Liver (tissue), 9 donors: ENCODE measurements around the gene MAGI1. TPM values are rescaled to one million over a fixed set of nuclear protein-coding genes. Genes with fewer than 3 reads are reported as not detected.
A peak's percentile ranks its signal among the peaks of the same experiment; 100 is the strongest.

Experiments
- DNase-seq: peaks from one replicate; pipeline ENCODE4 v3.0.0-alpha.2; 2017; ENCODE audit warnings: low spot score
- H3K27ac ChIP-seq, 2 donors: one replicate each; pipeline ENCODE4 v1.7.0; 2013; ENCODE audit warnings: inconsistent platforms in 2 of 2, low read length in 2 of 2, control low read depth in 1 of 2, low read depth in 1 of 2, mild to moderate bottlenecking in 1 of 2
- H3K27me3 ChIP-seq, 4 donors: one replicate each; pipeline versions ENCODE4 v1.6.1 to v1.7.0; 2013; ENCODE audit warnings: low read length in 3 of 4, inconsistent platforms in 1 of 4, mild to moderate bottlenecking in 1 of 4, moderate library complexity in 1 of 4; ENCODE audit not compliant: control insufficient read depth in 4 of 4, insufficient read depth in 4 of 4
- H3K36me3 ChIP-seq, 4 donors: one replicate each; pipeline versions ENCODE4 v1.6.1 to v1.7.0; 2013; ENCODE audit warnings: low read length in 3 of 4, mild to moderate bottlenecking in 3 of 4, low read depth in 1 of 4, moderate library complexity in 1 of 4; ENCODE audit not compliant: control insufficient read depth in 4 of 4, insufficient read depth in 3 of 4
- H3K4me1 ChIP-seq, 4 donors: one replicate each; pipeline versions ENCODE4 v1.6.1 to v1.7.0; 2013; ENCODE audit warnings: low read length in 3 of 4, mild to moderate bottlenecking in 3 of 4, moderate library complexity in 1 of 4; ENCODE audit not compliant: control insufficient read depth in 4 of 4, insufficient read depth in 4 of 4
- H3K4me3 ChIP-seq, 3 donors: one replicate each; pipeline versions ENCODE4 v1.6.1 to v1.7.0; 2013; ENCODE audit warnings: low read length in 3 of 3, control low read depth in 1 of 3, low read depth in 1 of 3, mild to moderate bottlenecking in 1 of 3
- H3K9ac ChIP-seq, 2 donors: one replicate each; pipeline ENCODE4 v1.7.0; 2013; ENCODE audit warnings: low read length in 2 of 2, mild to moderate bottlenecking in 2 of 2, moderate library complexity in 2 of 2, control low read depth in 1 of 2, low read depth in 1 of 2
- H3K9me3 ChIP-seq, 4 donors: one replicate each; pipeline versions ENCODE4 v1.6.1 to v1.7.0; 2013; ENCODE audit warnings: low read length in 3 of 4; ENCODE audit not compliant: control insufficient read depth in 4 of 4
- ATF3 ChIP-seq: IDR thresholded peaks from 2 replicates; pipeline ENCODE4 v1.6.1; 2016; ENCODE audit warnings: antibody characterized with exemption
- EGR1 ChIP-seq, 2 donors: IDR thresholded peaks; 2 replicates each; pipeline ENCODE4 v1.6.1; 2016 to 2018; ENCODE audit warnings: antibody characterized with exemption in 2 of 2, low read depth in 2 of 2
- FOXA1 ChIP-seq: IDR thresholded peaks from 2 replicates; pipeline ENCODE4 v1.6.1; 2016; ENCODE audit warnings: antibody characterized with exemption
- FOXA2 ChIP-seq: IDR thresholded peaks from 2 replicates; pipeline ENCODE4 v1.6.1; 2016; ENCODE audit warnings: antibody characterized with exemption
- GABPA ChIP-seq, 2 donors: IDR thresholded peaks in 1 of 2; conservative IDR thresholded peaks in 1 of 2; 2 replicates each; pipeline ENCODE4 v1.6.1; 2016; ENCODE audit warnings: antibody characterized with exemption in 2 of 2, mild to moderate bottlenecking in 1 of 2, moderate library complexity in 1 of 2
- HNF4A ChIP-seq, 2 donors: conservative IDR thresholded peaks; 2 replicates each; pipeline ENCODE4 v1.6.1; 2016; ENCODE audit warnings: antibody characterized with exemption in 2 of 2, mild to moderate bottlenecking in 2 of 2
- HNF4G ChIP-seq: IDR thresholded peaks from 2 replicates; pipeline ENCODE4 v1.6.1; 2016; ENCODE audit warnings: antibody characterized with exemption
- JUND ChIP-seq, 2 donors: IDR thresholded peaks; 2 replicates each; pipeline ENCODE4 v1.6.1; 2016; ENCODE audit warnings: antibody characterized with exemption in 2 of 2
- MAX ChIP-seq: IDR thresholded peaks from 2 replicates; pipeline ENCODE4 v1.6.1; 2016; ENCODE audit warnings: antibody characterized with exemption
- NR2F2 ChIP-seq: IDR thresholded peaks from 2 replicates; pipeline ENCODE4 v1.6.1; 2016; ENCODE audit warnings: antibody characterized with exemption
- RAD21 ChIP-seq, 2 donors: IDR thresholded peaks; 2 replicates each; pipeline ENCODE4 v1.6.1; 2016; ENCODE audit warnings: antibody characterized with exemption in 2 of 2, mild to moderate bottlenecking in 2 of 2
- RXRA ChIP-seq, 2 donors: IDR thresholded peaks; 2 replicates each; pipeline ENCODE4 v1.6.1; 2017 to 2018; ENCODE audit warnings: antibody characterized with exemption in 2 of 2, mild to moderate bottlenecking in 1 of 2
- SP1 ChIP-seq: IDR thresholded peaks from 2 replicates; pipeline ENCODE4 v1.6.1; 2018; ENCODE audit warnings: antibody characterized with exemption, mild to moderate bottlenecking
- TAF1 ChIP-seq: conservative IDR thresholded peaks from 2 replicates; pipeline ENCODE4 v1.6.1; 2016; ENCODE audit warnings: antibody characterized with exemption, mild to moderate bottlenecking
- WGBS: extraction: QIAGEN DNeasy Blood & Tissue Kit; methylation state at CpG from one replicate; pipeline ENCODE4 v1.1.7; 2013; 5-methylcytosine and 5-hydroxymethylcytosine counted together
- polyA plus RNA-seq, 2 donors: library from polyadenylated mRNA; stranded (reverse) in 1 of 2; unstranded in 1 of 2; fragments of 200-250 nt in 1 of 2; fragments of >200 nt in 1 of 2; fragmentation: Nextera tagmentation in 1 of 2; extraction: Ambion mirVana in 1 of 2; gene quantifications; one replicate each; pipeline versions ENCODE4 v1.2.1 to v1.2.3, GENCODE V29; 2013 to 2015
- total RNA-seq, 2 donors: library from RNA; depleted of rRNA; stranded (reverse); fragments of >200 nt; gene quantifications; one replicate each; pipeline ENCODE4 v1.2.3, GENCODE V29; 2014
- TF ChIP-seq, protein P1 (sequence below): IDR thresholded peaks from 2 replicates; pipeline ENCODE4 v1.6.1; 2016; ENCODE audit warnings: antibody characterized with exemption, mild to moderate bottlenecking
- donor health status: healthy.
- donor health status: healthy.
- donor health status: healthy.
- donor health status: healthy.
- donor health status: healthy.

MAGI1 gene
- total and polyA plus RNA-seq, 4 donors, result 9.6 to 68.8 (median 14.0) TPM

- H3K27ac ChIP-seq, result no peak overlapping the region
- H3K36me3 ChIP-seq, result no peaks in the 10 kb centered on the region
- H3K4me1 ChIP-seq, result peaks cover 0 to 8% (median 3%) of the 10 kb centered on the region in 4 donors
- no peaks in the 10 kb centered on the region for H3K27me3 ChIP-seq
- no peak overlapping the region for H3K4me3 ChIP-seq
- 91% methylated on average over 1 of the region's 1 CpG for WGBS
- TF ChIP-seq FOXA2, result peak; percentile 28
- no peak for TF ChIP-seq GABPA (IDR thresholded peaks at IDR 0.05 in 1 of 2, conservative IDR thresholded peaks at IDR 0.05 in 1 of 2)
- no peak for TF ChIP-seq FOXA1
- no peak for TF ChIP-seq JUND (IDR thresholded peaks at IDR 0.05)
- TF ChIP-seq RAD21 (IDR thresholded peaks at IDR 0.05), result no peak
- no peak for DNase-seq
- no peak overlapping the region for H3K9ac ChIP-seq
- peaks cover 0 to 3% (median 0%) of the 10 kb centered on the region in 4 donors for H3K9me3 ChIP-seq
These were observed 463.3 kb downstream of the MAGI1 start for GRCh38 chr3:65575376-65575840.

GRCh38 chr3:65573548-65574116 is 465.1 kb downstream of the MAGI1 start:
- H3K4me3 ChIP-seq, result no peak overlapping the region
- H3K36me3 ChIP-seq, result no peaks in the 10 kb centered on the region
- no peak overlapping the region for H3K27ac ChIP-seq
- no peaks in the 10 kb centered on the region for H3K27me3 ChIP-seq
- TF ChIP-seq GABPA (IDR thresholded peaks at IDR 0.05 in 1 of 2, conservative IDR thresholded peaks at IDR 0.05 in 1 of 2) (no peak), FOXA1 (no peak)
- H3K9ac ChIP-seq, result no peak overlapping the region
- H3K9me3 ChIP-seq, result peaks cover 0 to 3% (median 0%) of the 10 kb centered on the region in 4 donors
- peaks cover 0 to 8% (median 3%) of the 10 kb centered on the region in 4 donors for H3K4me1 ChIP-seq
- DNase-seq, result no peak

DNA sequence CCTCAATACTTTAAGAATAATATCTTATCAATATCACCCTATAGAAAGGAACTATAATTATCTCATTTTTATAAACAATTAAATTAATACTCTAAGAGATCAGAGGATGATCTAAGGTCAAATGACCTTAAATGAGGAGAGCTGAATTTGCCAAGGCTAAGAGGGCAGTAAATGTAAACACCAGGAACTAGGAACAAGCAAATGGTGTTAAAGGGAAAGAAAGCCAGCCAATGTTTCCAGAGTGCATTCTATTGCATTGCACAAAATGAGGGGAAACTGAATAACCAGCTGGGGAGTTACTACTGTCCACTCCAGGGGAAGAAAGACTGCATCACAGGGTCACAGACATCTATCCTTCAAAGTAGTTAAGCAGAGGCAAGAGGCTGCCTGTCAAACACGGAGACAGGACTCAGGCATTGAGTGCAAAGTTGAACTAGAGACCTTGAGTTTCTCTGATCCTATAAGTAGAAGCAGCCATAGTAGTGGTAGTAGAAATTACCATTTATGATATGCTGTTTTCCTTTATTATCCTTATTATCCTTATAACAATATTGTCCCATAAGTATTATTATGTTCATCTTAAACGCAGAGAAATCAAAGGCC is 466.4 kb downstream of the MAGI1 start:
- H3K36me3 ChIP-seq, result no peaks in the 10 kb centered on the region
- no peak overlapping the region for H3K9ac ChIP-seq
- peak; percentile 11 for TF ChIP-seq SP1
- peak; percentile 37 to 58 for TF ChIP-seq RXRA (IDR thresholded peaks at IDR 0.05)
- TF ChIP-seq HNF4A (conservative IDR thresholded peaks at IDR 0.05), result peak; percentile 23 to 30
- TF ChIP-seq HNF4G, result peak; percentile 22
- no peak for TF ChIP-seq EGR1 (IDR thresholded peaks at IDR 0.05; ENCODE audit: low read depth in 2 of 2)
- TF ChIP-seq GABPA (IDR thresholded peaks at IDR 0.05 in 1 of 2, conservative IDR thresholded peaks at IDR 0.05 in 1 of 2), result no peak
- TF ChIP-seq FOXA2, result peak; percentile 69
- TF ChIP-seq FOXA1, result no peak
- H3K27ac ChIP-seq, result no peak overlapping the region
- no peak overlapping the region for H3K4me3 ChIP-seq
- H3K4me1 ChIP-seq, result peaks cover 0 to 8% (median 3%) of the 10 kb centered on the region in 4 donors
- WGBS, result 60% methylated on average over 2 of the region's 2 CpGs
- DNase-seq, result no peak
- H3K9me3 ChIP-seq, result peaks cover 0 to 3% (median 0%) of the 10 kb centered on the region in 4 donors
- H3K27me3 ChIP-seq, result no peaks in the 10 kb centered on the region

- Histone ChIP-seq H3K27ac (no peak overlapping the region), H3K27me3 (no peaks in the 10 kb centered on the region), H3K4me3 (no peak overlapping the region), H3K4me1 (peaks cover 0 to 8% (median 3%) of the 10 kb centered on the region in 4 donors), H3K9ac (no peak overlapping the region), H3K36me3 (no peaks in the 10 kb centered on the region), H3K9me3 (peaks cover 0 to 3% (median 0%) of the 10 kb centered on the region in 4 donors)
- no peak for DNase-seq
- 97% methylated on average over 3 of the region's 3 CpGs for WGBS
- TF ChIP-seq SP1, result no peak
- TF ChIP-seq ATF3, result no peak
- no peak for TF ChIP-seq RXRA (IDR thresholded peaks at IDR 0.05)
- TF ChIP-seq, protein P1, sequence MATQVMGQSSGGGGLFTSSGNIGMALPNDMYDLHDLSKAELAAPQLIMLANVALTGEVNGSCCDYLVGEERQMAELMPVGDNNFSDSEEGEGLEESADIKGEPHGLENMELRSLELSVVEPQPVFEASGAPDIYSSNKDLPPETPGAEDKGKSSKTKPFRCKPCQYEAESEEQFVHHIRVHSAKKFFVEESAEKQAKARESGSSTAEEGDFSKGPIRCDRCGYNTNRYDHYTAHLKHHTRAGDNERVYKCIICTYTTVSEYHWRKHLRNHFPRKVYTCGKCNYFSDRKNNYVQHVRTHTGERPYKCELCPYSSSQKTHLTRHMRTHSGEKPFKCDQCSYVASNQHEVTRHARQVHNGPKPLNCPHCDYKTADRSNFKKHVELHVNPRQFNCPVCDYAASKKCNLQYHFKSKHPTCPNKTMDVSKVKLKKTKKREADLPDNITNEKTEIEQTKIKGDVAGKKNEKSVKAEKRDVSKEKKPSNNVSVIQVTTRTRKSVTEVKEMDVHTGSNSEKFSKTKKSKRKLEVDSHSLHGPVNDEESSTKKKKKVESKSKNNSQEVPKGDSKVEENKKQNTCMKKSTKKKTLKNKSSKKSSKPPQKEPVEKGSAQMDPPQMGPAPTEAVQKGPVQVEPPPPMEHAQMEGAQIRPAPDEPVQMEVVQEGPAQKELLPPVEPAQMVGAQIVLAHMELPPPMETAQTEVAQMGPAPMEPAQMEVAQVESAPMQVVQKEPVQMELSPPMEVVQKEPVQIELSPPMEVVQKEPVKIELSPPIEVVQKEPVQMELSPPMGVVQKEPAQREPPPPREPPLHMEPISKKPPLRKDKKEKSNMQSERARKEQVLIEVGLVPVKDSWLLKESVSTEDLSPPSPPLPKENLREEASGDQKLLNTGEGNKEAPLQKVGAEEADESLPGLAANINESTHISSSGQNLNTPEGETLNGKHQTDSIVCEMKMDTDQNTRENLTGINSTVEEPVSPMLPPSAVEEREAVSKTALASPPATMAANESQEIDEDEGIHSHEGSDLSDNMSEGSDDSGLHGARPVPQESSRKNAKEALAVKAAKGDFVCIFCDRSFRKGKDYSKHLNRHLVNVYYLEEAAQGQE, result no peak
- no peak for TF ChIP-seq RAD21 (IDR thresholded peaks at IDR 0.05)
- no peak for TF ChIP-seq FOXA1
- no peak for TF ChIP-seq TAF1
- no peak for TF ChIP-seq MAX
- TF ChIP-seq GABPA (IDR thresholded peaks at IDR 0.05 in 1 of 2, conservative IDR thresholded peaks at IDR 0.05 in 1 of 2), result no peak
- no peak for TF ChIP-seq HNF4A (conservative IDR thresholded peaks at IDR 0.05)
- TF ChIP-seq JUND (IDR thresholded peaks at IDR 0.05), result no peak
- no peak for TF ChIP-seq NR2F2
- TF ChIP-seq EGR1 (IDR thresholded peaks at IDR 0.05; ENCODE audit: low read depth in 2 of 2), result no peak
These were observed 468.8 kb downstream of the MAGI1 start for GRCh38 chr3:65569845-65570405.
